Kidney (tissue), 14 donors: Measurements from ENCODE around the gene MBNL3. TPM values are rescaled to one million over a fixed set of nuclear protein-coding genes. Genes with fewer than 3 reads are reported as not detected.

Source experiments
- DNase-seq, 5 donors: peaks; one replicate each; pipeline ENCODE4 v3.0.0-alpha.2; 2013 to 2020
- FAIRE-seq: peaks from 2 replicates; lab custom pipeline; 2012; peaks lifted over from hg19 to GRCh38; lab: Jason Lieb, UNC
- H3K27ac ChIP-seq, 2 donors: one replicate each; pipeline ENCODE4 v1.7.0; 2013; ENCODE audit warnings: low read depth in 2 of 2, low read length in 2 of 2, inconsistent platforms in 1 of 2
- H3K27me3 ChIP-seq: one replicate; pipeline ENCODE4 v1.7.1; 2013; ENCODE audit warnings: low read length, inconsistent platforms; ENCODE audit not compliant: control insufficient read depth, insufficient read depth
- H3K36me3 ChIP-seq, 3 donors: one replicate each; pipeline versions ENCODE4 v1.7.0 to v1.7.1; 2013; ENCODE audit warnings: low read length in 3 of 3, control low read depth in 1 of 3, inconsistent platforms in 1 of 3; ENCODE audit not compliant: insufficient read depth in 3 of 3, control insufficient read depth in 2 of 3
- H3K4me1 ChIP-seq, 3 donors: one replicate each; pipeline versions ENCODE4 v1.7.0 to v1.7.1; 2013; ENCODE audit warnings: low read length in 3 of 3, inconsistent platforms in 1 of 3, low read depth in 1 of 3; ENCODE audit not compliant: control insufficient read depth in 2 of 3, insufficient read depth in 2 of 3
- H3K4me3 ChIP-seq, 3 donors: one replicate each; pipeline versions ENCODE4 v1.7.0 to v1.8.1; 2013; ENCODE audit warnings: low read length in 3 of 3, control low read depth in 1 of 3, inconsistent platforms in 1 of 3
- H3K9ac ChIP-seq, 3 donors: one replicate each; pipeline versions ENCODE4 v1.7.0 to v1.7.1; 2013; ENCODE audit warnings: low read length in 3 of 3, control low read depth in 1 of 3, inconsistent platforms in 1 of 3
- H3K9me3 ChIP-seq, 3 donors: one replicate each; pipeline versions ENCODE4 v1.7.0 to v1.7.1; 2013; ENCODE audit warnings: low read length in 3 of 3, control low read depth in 1 of 3, inconsistent platforms in 1 of 3; ENCODE audit not compliant: control insufficient read depth in 2 of 3, insufficient read depth in 1 of 3
- CTCF ChIP-seq: IDR thresholded peaks from 3 replicates; pipeline ENCODE4 v1.5.1; 2012; ENCODE audit warnings: mild to moderate bottlenecking, moderate library complexity, borderline replicate concordance; ENCODE audit not compliant: insufficient read depth; ENCODE audit errors: extremely low read depth
- intact Hi-C: fragments of 100-400 bp; cut with DNase I; formaldehyde crosslinking; loops from one replicate; pipeline ENCODE4 v1.11.1; 2022
- polyA plus RNA-seq: library from polyadenylated mRNA; stranded (reverse); fragments of 350-450 nt; fragmentation: Illumina TruSeq; extraction: RNeasy Lipid Tissue Mini Kit (QIAGEN cat#74804); gene quantifications from one replicate; pipeline ENCODE4 v1.2.3, GENCODE V29; 2014; ENCODE audit warnings: low read depth, low replicate concordance; ENCODE audit not compliant: insufficient read depth
- total RNA-seq: library from RNA; stranded (reverse); fragmentation: NEBNext Ultra II Directional; extraction: Animal tissue kit (Norgen Biotek cat#: 25700); gene quantifications from one replicate; pipeline ENCODE4 v1.2.1, GENCODE V29; 2021
- donor health status: control.
- donor health status: control.
- donor health status: control.
- donor health status: control.
- donor health status: control.
- donor health status: DM: yes; HTN: yes; CAD: no.
- donor health status: Normal renal cell carcinoma (clear cell type).

Gene MBNL3
- total and polyA plus RNA-seq, 2 donors from 2014 or later = 3.3 to 34.5 TPM

- H3K9ac ChIP-seq = peak overlapping the region in 1 of 3 donors; percentile 65
- no peaks in the 10 kb centered on the region for H3K9me3 ChIP-seq
- peak; percentile 13 for FAIRE-seq
- intact Hi-C loops = no loop called here
- peak overlapping the region; percentile 67 to 81 for H3K27ac ChIP-seq
- H3K27me3 ChIP-seq = no peaks in the 10 kb centered on the region
- TF ChIP-seq CTCF = no peak
- H3K36me3 ChIP-seq = no peaks in the 10 kb centered on the region
- peak overlapping the region in 2 of 3 donors; percentile 62 to 77 for H3K4me3 ChIP-seq
- DNase-seq = peak in 4 of 5 donors; percentile 58 to 91 (median 81)
- H3K4me1 ChIP-seq = peaks cover 2 to 4% (median 3%) of the 10 kb centered on the region in 3 donors
Observed at GRCh38 chrX:132480581-132481203, 8.1 kb downstream of the MBNL3 start.

DNA sequence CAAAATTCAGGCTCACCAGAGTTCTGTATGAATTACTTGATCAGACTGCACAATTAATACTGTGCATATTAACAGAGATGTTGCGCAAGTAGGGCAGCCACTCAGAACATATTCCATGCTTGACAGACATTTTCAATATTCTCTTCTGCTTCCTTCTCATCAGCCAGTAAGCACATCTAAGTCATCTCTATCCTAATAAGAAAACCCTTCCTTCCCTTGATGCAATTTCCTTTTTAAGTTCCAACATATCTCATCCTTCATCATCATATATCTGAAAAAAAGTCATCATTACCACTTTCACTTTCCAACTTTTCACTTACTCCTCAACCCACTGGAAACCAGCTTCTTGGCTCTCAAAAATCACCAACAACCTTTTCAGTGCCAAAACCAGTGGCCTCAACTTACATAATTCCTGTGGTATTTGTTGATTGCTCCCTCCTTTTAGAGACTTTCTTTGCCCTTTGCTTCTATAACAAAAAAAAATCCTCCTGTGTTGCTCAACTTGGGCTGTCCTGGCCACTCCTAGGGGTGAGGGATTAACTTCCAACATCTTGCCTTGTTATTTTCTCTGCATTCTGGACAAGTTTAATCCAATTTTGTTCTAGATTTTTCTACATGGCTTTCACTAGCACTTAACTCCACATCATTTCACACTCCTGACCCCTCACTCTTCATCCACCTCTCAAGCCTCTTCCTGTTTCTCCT is 14.1 kb downstream of the MBNL3 start:
- intact Hi-C loops = no loop called here
- Histone ChIP-seq H3K4me3 (no peak overlapping the region), H3K27me3 (peaks cover 2% of the 10 kb centered on the region), H3K9me3 (no peaks in the 10 kb centered on the region), H3K36me3 (no peaks in the 10 kb centered on the region), H3K9ac (no peak overlapping the region), H3K27ac (no peak overlapping the region), H3K4me1 (no peaks in the 10 kb centered on the region)
- TF ChIP-seq CTCF = no peak
- FAIRE-seq (no peak), DNase-seq (no peak)

DNA sequence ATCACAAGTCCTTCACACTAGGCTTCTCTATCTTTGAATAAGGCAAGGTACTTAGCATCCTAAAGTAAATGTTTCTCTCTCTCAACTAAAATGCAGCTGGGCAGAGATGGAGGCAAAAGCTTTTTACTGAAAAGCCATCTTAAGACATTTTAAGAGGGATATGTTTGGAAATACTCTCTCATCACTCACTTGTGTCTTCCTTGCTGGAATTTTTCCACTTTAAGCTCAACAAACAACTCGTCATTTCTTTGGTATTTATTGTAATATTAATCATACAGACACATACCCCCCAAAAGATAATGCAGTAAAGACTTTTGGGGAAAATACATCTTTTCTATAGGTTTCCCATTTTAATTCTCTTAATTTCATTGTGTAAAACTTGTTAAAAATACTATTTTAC is 16.4 kb downstream of the MBNL3 start:
- Histone ChIP-seq H3K9ac (no peak overlapping the region), H3K36me3 (no peaks in the 10 kb centered on the region), H3K9me3 (no peaks in the 10 kb centered on the region), H3K4me1 (no peaks in the 10 kb centered on the region), H3K27me3 (peaks cover 2% of the 10 kb centered on the region), H3K4me3 (no peak overlapping the region), H3K27ac (no peak overlapping the region)
- TF ChIP-seq CTCF = no peak
- DNase-seq (no peak), FAIRE-seq (no peak)
- intact Hi-C loops = no loop called here
